Activated CD4-positive, alpha-beta T cell treated with anti-CD3 and anti-CD28 coated beads for 36 hours (primary cell): ENCODE results near the gene SCTR. TPM values are rescaled to one million over a fixed set of nuclear protein-coding genes. Genes with fewer than 3 reads are reported as not detected.

Experiments used
- ATAC-seq: fragments of 200-7000 bp; cut with Tn5 transposase; one replicate; pipeline ENCODE4 v1.10.0; 2021; ENCODE audit warnings: mild to moderate bottlenecking, moderate library complexity
- CTCF ChIA-PET: fragments of 350-600 bp; sonication (Branson Sonifier 250); formaldehyde crosslinking; loops from one replicate; lab custom pipeline; 2021; ENCODE audit warnings: antibody characterized with exemption; lab: Charles Lee
- POLR2A ChIA-PET: fragments of 350-600 bp; sonication (Branson Sonifier 250); formaldehyde crosslinking; loops from one replicate; lab custom pipeline; 2021; ENCODE audit warnings: antibody characterized with exemption, inconsistent platforms; lab: Charles Lee
- DNase-seq: peaks from one replicate; pipeline ENCODE4 v3.0.0-alpha.2; 2020
- H3K27ac Mint-ChIP-seq: one replicate; pipeline ENCODE4 v1.8.0; 2021; ENCODE audit warnings: mixed read lengths
- H3K27me3 Mint-ChIP-seq: one replicate; pipeline ENCODE4 v1.8.0; 2021; ENCODE audit warnings: mixed read lengths
- H3K36me3 Mint-ChIP-seq: one replicate; pipeline ENCODE4 v1.8.0; 2021; ENCODE audit warnings: low read depth, mixed read lengths
- H3K4me1 Mint-ChIP-seq: one replicate; pipeline ENCODE4 v1.8.0; 2021; ENCODE audit warnings: mixed read lengths
- H3K4me3 Mint-ChIP-seq: one replicate; pipeline ENCODE4 v1.8.0; 2021; ENCODE audit warnings: mild to moderate bottlenecking, moderate library complexity, mixed read lengths
- H3K9me3 Mint-ChIP-seq: one replicate; pipeline ENCODE4 v1.8.0; 2021; ENCODE audit warnings: low read depth, mixed read lengths
- intact Hi-C, 2 experiments: fragments of 100-400 bp; cut with DNase I in 1 of 2; cut with micrococcal nuclease in 1 of 2; formaldehyde crosslinking; loops; one replicate each; pipeline versions ENCODE4 v1.14.2 to v1.15.1; 2022 to 2024; cut with DNase I, micrococcal nuclease
- total RNA-seq, 2 experiments: library from RNA; stranded (reverse); gene quantifications; one replicate each; pipeline ENCODE4 v1.2.3, GENCODE V29; 2021

The SCTR gene
- total RNA-seq, 2 experiments from 2014 or later, result not detected

GRCh38 chr2:119455066-119455718, 69.1 kb downstream of the SCTR start:
- DNase-seq, result no peak
- Mint-ChIP-seq H3K27me3 (peaks cover 18% of the 10 kb centered on the region), H3K4me1 (no peaks in the 10 kb centered on the region), H3K36me3 (no peaks in the 10 kb centered on the region), H3K27ac (no peak overlapping the region), H3K4me3 (no peak overlapping the region), H3K9me3 (no peaks in the 10 kb centered on the region)
- CTCF ChIA-PET, result interaction anchor here (1.4 kb wide), 1 partner anchor 21 kb away, joined by 3 read pairs; no protein-coding TSS in a partner anchor
- intact Hi-C loops, result no loop called here
- no peak for ATAC-seq
- POLR2A ChIA-PET, result no interaction called here

GRCh38 chr2:119453972-119454593, 70.2 kb downstream of the SCTR start:
- ATAC-seq (no peak), DNase-seq (no peak)
- Mint-ChIP-seq H3K4me3 (no peak overlapping the region), H3K27ac (no peak overlapping the region), H3K4me1 (no peaks in the 10 kb centered on the region), H3K9me3 (no peaks in the 10 kb centered on the region), H3K36me3 (no peaks in the 10 kb centered on the region), H3K27me3 (peaks cover 22% of the 10 kb centered on the region)
- CTCF ChIA-PET, result interaction anchor here (0.6 to 0.7 kb wide), 2 partner anchors 88 to 1043 kb away, joined by 3 read pairs; no protein-coding TSS in a partner anchor
- intact Hi-C loops, result no loop called here
- POLR2A ChIA-PET, result no interaction called here

GRCh38 chr2:119451336-119452050, 72.8 kb downstream of the SCTR start:
- Mint-ChIP-seq H3K9me3 (no peaks in the 10 kb centered on the region), H3K27me3 (peaks cover 23% of the 10 kb centered on the region), H3K4me3 (no peak overlapping the region), H3K27ac (no peak overlapping the region), H3K36me3 (no peaks in the 10 kb centered on the region), H3K4me1 (no peaks in the 10 kb centered on the region)
- ATAC-seq, result no peak
- ChIA-PET POLR2A (no interaction called here), CTCF (interaction anchor here (0.6 to 1.2 kb wide), 4 partner anchors 13 to 251 kb away, joined by 3 read pairs; no protein-coding TSS in a partner anchor)
- intact Hi-C loops, result no loop called here
- no peak for DNase-seq

- H3K27ac Mint-ChIP-seq, result no peak overlapping the region
- H3K4me3 Mint-ChIP-seq, result no peak overlapping the region
- H3K4me1 Mint-ChIP-seq, result no peaks in the 10 kb centered on the region
- ChIA-PET CTCF (interaction anchor here (0.9 kb wide), 1 partner anchor 27 kb away, joined by 4 read pairs; no protein-coding TSS in a partner anchor), POLR2A (no interaction called here)
- intact Hi-C loops, result no loop called here
- peaks cover 19% of the 10 kb centered on the region for H3K27me3 Mint-ChIP-seq
- DNase-seq, result no peak
- H3K36me3 Mint-ChIP-seq, result no peaks in the 10 kb centered on the region
- no peak for ATAC-seq
- H3K9me3 Mint-ChIP-seq, result no peaks in the 10 kb centered on the region
These were observed 74.8 kb downstream of the SCTR start for GRCh38 chr2:119449521-119449920.

- DNase-seq (no peak), ATAC-seq (no peak)
- H3K9me3 Mint-ChIP-seq, result no peaks in the 10 kb centered on the region
- H3K4me1 Mint-ChIP-seq, result no peaks in the 10 kb centered on the region
- intact Hi-C loops, result no loop called here
- no peaks in the 10 kb centered on the region for H3K36me3 Mint-ChIP-seq
- ChIA-PET CTCF (interaction anchor here (0.6 to 0.9 kb wide), 2 partner anchors 28 to 345 kb away, joined by 3 to 4 read pairs; no protein-coding TSS in a partner anchor), POLR2A (no interaction called here)
- H3K4me3 Mint-ChIP-seq, result no peak overlapping the region
- H3K27ac Mint-ChIP-seq, result no peak overlapping the region
- H3K27me3 Mint-ChIP-seq, result peaks cover 19% of the 10 kb centered on the region
These were observed 75.7 kb downstream of the SCTR start for GRCh38 chr2:119448427-119449141.

GRCh38 chr2:119446037-119446436, 78.2 kb downstream of the SCTR start:
- CTCF ChIA-PET, result no interaction called here
- POLR2A ChIA-PET, result no interaction called here
- Mint-ChIP-seq H3K27ac (no peak overlapping the region), H3K27me3 (peaks cover 12% of the 10 kb centered on the region), H3K4me1 (no peaks in the 10 kb centered on the region), H3K4me3 (no peak overlapping the region), H3K36me3 (no peaks in the 10 kb centered on the region), H3K9me3 (no peaks in the 10 kb centered on the region)
- no peak for ATAC-seq
- intact Hi-C loops, result no loop called here
- no peak for DNase-seq

- no peak for DNase-seq
- no peak for ATAC-seq
- no peaks in the 10 kb centered on the region for H3K36me3 Mint-ChIP-seq
- no peaks in the 10 kb centered on the region for H3K9me3 Mint-ChIP-seq
- no peak overlapping the region for H3K27ac Mint-ChIP-seq
- no peaks in the 10 kb centered on the region for H3K4me1 Mint-ChIP-seq
- intact Hi-C loops, result no loop called here
- ChIA-PET POLR2A (no interaction called here), CTCF (no interaction called here)
- peaks cover 7% of the 10 kb centered on the region for H3K27me3 Mint-ChIP-seq
- H3K4me3 Mint-ChIP-seq, result no peak overlapping the region
These were observed 81.4 kb downstream of the SCTR start for GRCh38 chr2:119442850-119443249.

- ATAC-seq (no peak), DNase-seq (no peak)
- Mint-ChIP-seq H3K4me3 (no peak overlapping the region), H3K27me3 (peaks cover 7% of the 10 kb centered on the region), H3K4me1 (no peaks in the 10 kb centered on the region), H3K36me3 (no peaks in the 10 kb centered on the region), H3K9me3 (no peaks in the 10 kb centered on the region), H3K27ac (no peak overlapping the region)
- intact Hi-C loops, result no loop called here
- ChIA-PET CTCF (no interaction called here), POLR2A (no interaction called here)
These were observed 82.1 kb downstream of the SCTR start for GRCh38 chr2:119442226-119442619.

GRCh38 chr2:119441376-119442225, 82.7 kb downstream of the SCTR start:
- H3K4me1 Mint-ChIP-seq, result no peaks in the 10 kb centered on the region
- H3K9me3 Mint-ChIP-seq, result no peaks in the 10 kb centered on the region
- peaks cover 4% of the 10 kb centered on the region for H3K27me3 Mint-ChIP-seq
- POLR2A ChIA-PET, result no interaction called here
- no peak overlapping the region for H3K4me3 Mint-ChIP-seq
- H3K36me3 Mint-ChIP-seq, result no peaks in the 10 kb centered on the region
- DNase-seq (no peak), ATAC-seq (no peak)
- intact Hi-C loops, result no loop called here
- CTCF ChIA-PET, result interaction anchor here (0.6 kb wide), 1 partner anchor 189 kb away, joined by 5 read pairs; no protein-coding TSS in a partner anchor
- no peak overlapping the region for H3K27ac Mint-ChIP-seq

- Mint-ChIP-seq H3K27ac (no peak overlapping the region), H3K36me3 (no peaks in the 10 kb centered on the region), H3K9me3 (no peaks in the 10 kb centered on the region), H3K4me1 (no peaks in the 10 kb centered on the region), H3K4me3 (no peak overlapping the region), H3K27me3 (no peaks in the 10 kb centered on the region)
- DNase-seq (no peak), ATAC-seq (no peak)
- ChIA-PET CTCF (interaction anchor here (0.6 kb wide), 1 partner anchor 548 kb away, joined by 3 read pairs; no protein-coding TSS in a partner anchor), POLR2A (no interaction called here)
- intact Hi-C loops, result no loop called here
These were observed 83.4 kb downstream of the SCTR start for GRCh38 chr2:119440873-119441272.
